SU-DHL-6 (cell line): ENCODE data around the gene PPFIBP2.

Experiments used
- CTCF ChIP-seq: fragments of 200-600 bp; sonication (generic); IDR thresholded peaks from one replicate; pipeline ENCODE4 v1.5.1; 2017; ENCODE audit warnings: antibody characterized with exemption, mild to moderate bottlenecking, low read length, moderate library complexity; ENCODE audit not compliant: insufficient read depth, poor library complexity, severe bottlenecking
- EZH2phosphoT487 ChIP-seq: fragments of 200-600 bp; sonication (generic), shearing (Covaris generic); conservative IDR thresholded peaks from 2 replicates; pipeline ENCODE4 v1.6.1; 2018; ENCODE audit warnings: mild to moderate bottlenecking, antibody characterized with exemption, low read length, moderate library complexity, mixed read lengths

- TF ChIP-seq CTCF (no peak), EZH2phosphoT487 (no peak)
Observed at GRCh38 chr11:7648264-7648663, 134.5 kb downstream of the PPFIBP2 start.
